NCI-H1694 treated with DMSO at 0.1 percent for 48 hours (cell line): ENCODE results near the gene NAA35.
"Not testable (repeated sequence)": the region's sequence is repeated elsewhere in the genome, so short reads cannot be mapped to it uniquely, and the experiment has no call there.

Experiments
- DNase-seq: peaks from one replicate; lab custom pipeline; 2025; lab: John Stamatoyannopoulos, UW

NAA35 gene

DNA sequence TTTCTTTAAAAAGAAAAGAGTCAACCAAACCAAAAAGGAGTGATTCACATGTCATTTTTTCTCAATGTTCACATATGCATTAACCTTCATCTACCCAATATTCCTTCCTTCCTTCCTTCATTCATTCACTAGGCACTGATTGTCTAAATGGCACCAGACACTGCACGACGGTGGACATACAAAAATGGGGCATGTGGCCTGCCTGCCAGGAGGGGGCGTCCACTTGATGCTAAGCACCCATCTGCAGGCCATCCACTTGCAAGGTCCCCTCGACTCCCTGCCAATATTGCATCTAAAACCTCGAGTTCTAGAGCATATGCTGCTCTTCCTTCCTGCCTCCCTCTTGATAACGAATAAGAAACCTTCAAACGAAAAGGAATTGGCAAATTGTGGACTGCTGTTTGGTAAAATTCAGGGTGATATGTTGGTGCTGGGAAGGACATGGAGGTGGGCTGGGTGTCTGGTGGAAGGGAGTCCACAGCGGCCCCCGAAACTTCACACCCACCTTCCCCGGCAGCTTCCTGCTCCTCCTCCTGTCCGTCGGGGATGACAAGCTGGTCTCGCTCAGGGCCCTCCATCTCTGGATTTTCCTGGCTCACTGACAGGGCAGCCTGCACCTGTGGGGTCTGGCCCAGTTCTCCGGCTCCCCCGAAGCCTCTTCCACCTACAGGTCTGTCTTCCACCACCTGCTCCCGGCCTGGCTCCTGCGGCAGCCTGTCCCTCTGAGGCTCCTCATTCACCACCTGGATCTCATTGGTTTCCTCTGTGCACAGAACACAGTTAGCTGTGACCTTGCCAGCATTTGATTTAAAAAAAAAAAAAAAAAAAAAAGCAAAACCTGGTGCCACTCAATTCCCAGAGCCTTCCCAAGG is 94.2 kb downstream of the NAA35 start:
- DNase-seq: peak; percentile 29

DNA sequence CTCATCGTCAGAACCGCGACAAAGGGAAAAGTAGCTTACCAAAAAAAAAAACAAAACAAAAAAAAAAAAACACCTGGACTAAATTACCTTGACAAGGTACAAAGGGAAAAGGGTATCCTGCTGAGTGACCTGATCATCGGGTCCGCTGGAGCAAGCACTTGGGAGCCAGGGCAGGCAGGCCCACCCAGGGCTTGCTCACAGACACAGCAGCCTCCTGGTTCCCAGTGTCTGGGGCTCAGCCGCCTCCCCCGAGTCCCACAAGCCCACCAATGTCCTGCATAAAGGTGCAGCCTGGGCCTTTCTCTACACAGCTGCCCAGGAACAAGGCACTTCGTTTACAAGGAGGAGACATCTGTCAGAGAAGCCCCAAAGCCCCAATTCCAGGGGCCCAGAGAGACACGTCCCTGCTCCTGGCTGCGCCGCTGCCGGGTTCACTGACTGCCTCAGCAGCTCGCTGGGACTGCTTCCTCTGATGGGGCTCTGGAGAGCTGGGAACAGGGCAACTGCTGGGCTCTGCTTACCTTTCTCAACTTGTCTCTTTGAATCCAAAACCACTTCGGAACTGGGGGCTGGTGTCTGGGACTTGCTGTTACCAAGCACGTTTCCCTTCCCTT is 95.0 kb downstream of the NAA35 start:
- no peak for DNase-seq

DNA sequence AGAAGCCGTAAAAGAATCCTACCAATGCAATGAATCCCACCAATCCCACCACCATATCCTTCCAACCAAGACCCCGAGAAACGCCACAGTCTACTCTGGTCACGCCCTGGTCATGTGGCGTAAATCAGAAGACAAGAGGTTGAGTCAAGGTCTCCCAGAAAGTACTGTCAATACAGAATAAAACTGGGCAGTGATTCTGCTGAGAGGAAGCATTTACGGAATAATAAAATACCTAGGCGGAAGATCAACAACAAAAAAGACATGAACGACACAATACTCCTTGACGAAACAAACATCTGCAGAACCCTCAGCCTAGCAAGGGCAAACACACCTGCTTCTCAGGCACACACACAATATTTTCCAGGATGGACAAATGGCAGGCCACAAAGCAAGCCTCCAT is 95.6 kb downstream of the NAA35 start:
- DNase-seq: no peak

- no peak for DNase-seq
Observed at GRCh38 chr9:86039991-86040860, 99.3 kb downstream of the NAA35 start.

- no peak for DNase-seq
Observed at GRCh38 chr9:86040861-86041155, 99.9 kb downstream of the NAA35 start.

GRCh38 chr9:86041311-86041741 is 100.4 kb downstream of the NAA35 start:
- DNase-seq: no peak

GRCh38 chr9:86042199-86042978 is 101.4 kb downstream of the NAA35 start:
- no peak for DNase-seq

DNA sequence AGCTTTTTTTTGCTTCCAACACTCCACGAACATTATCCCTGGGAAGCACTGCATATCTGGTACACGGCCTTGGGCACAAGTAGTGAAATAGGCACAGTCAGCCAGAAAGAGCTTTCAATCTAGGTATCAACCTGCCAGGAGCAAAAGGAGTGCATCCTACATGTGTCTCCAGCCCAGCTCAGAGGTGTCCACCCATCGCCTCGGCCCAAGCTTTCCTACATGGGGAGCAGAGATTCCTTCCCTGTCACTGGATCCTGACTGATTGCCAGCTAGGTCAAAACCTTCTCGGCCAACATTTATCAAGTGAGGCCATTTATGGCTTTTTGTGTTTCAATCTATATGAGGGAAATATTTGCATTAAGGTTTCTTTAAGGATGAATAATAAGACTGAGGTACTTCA is 102.6 kb downstream of the NAA35 start:
- no peak for DNase-seq

DNA sequence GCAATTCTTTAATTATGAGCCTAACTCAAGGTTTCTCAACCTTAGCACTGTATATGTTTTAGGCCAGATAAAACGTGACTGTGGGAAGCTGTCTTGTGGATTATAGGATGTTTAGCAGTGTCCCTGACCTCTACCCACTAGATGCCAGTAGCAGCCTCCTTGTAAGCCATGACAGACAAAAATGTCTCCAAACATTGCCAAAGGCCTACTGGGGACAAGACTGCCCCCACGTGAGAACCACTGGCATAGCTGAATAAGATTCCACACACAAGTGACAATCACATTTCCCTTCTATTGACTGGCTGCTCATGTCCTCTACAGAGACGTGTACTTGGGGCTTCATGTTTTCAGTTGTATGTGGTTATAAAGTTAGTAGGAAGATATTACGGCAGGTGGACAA is 103.1 kb downstream of the NAA35 start:
- DNase-seq: no peak

DNA sequence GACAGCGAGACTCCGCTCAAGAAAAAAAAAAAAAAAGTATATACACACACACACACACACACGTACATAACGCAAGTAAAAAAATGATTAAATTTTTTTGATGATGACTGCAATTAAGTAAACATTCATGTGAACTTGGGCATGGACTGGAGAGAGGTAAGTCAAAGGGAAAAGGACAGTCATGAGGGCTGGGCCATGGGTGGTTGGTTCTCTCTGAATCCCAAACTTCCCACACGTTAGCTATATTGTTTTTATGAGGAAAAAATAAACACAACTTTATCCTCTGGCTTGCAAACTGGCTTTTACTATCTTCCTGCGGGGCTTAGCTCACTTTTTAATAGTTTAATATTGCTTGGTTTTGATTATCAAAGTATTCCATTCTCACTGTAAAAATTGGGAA is 104.7 kb downstream of the NAA35 start:
- no peak for DNase-seq

DNA sequence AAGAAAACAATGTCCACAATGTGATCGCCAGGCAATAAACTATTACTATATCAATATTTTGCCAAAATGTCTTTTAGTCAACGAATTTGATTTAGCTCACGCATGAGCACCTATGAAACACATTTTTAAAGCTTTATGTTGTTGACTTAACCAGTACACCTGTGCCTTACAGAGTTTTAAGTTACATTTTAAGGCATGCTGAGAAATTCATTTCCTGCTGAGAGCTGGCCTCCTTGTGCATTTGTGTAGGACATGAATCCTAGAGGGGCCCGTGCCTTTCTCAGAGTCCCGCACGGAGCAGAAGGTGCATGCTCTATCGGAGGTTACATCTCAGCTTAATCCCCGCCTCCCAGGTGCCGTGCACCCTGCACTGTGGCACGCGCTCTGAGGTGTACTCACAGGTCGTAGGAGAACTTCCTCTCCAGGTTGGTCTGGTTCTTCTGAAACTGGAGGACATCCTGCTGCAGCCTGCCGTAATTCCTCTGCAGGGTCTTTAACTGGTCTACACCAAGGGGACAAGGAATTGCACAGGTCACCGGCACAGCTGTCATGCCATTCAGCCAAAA is 105.2 kb downstream of the NAA35 start:
- no peak for DNase-seq

GRCh38 chr9:86046930-86047341 is 106.0 kb downstream of the NAA35 start:
- no peak for DNase-seq

DNA sequence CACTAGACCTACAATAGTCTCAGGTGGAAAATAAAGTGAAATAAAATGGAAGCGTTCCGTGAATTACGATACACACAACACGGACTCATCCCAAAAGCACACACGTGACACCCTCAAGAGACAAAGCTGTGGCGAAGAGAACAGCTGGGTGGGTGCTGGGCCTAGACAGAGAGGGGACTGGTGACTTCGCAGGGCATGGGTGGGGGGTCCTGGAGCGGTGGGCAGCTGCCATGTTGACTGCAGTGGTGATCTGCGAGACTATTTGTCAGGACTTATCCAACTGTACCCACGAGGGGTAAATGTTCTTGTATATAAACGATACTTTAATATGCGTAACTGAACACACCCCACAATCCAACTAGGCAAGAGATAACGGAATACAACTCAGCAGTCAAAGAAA is 106.4 kb downstream of the NAA35 start:
- DNase-seq: no peak

DNA sequence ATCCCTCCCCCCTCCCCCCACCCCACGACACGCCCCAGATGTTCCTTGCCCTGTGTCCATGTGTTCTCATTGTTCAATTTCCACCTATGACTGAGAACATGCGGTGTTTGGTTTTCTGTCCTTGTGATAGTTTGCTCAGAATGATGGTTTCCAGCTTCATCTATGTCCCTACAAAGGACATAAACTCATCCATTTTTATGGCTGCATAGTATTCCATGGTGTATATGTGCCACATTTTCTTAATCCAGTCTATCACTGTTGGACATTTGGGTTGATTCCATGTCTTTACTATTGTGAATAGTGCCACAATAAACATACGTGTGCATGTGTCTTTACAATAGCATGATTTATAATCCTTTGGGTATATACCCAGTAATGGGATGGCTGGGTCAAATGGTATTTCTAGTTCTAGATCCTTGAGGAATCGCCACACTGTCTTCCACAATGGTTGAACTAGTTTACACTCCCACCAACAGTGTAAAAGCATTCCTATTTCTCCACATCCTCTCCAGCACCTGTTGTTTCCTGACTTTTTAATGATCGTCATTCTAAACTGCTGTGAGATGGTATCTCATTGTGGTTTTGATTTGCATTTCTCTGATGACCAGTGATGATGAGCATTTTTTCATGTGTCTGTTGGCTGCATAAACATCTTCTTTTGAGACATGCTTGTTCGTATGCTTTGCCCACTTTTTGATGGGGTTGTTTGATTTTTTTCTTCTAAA is 107.2 kb downstream of the NAA35 start:
- not testable (repeated sequence) for DNase-seq

DNA sequence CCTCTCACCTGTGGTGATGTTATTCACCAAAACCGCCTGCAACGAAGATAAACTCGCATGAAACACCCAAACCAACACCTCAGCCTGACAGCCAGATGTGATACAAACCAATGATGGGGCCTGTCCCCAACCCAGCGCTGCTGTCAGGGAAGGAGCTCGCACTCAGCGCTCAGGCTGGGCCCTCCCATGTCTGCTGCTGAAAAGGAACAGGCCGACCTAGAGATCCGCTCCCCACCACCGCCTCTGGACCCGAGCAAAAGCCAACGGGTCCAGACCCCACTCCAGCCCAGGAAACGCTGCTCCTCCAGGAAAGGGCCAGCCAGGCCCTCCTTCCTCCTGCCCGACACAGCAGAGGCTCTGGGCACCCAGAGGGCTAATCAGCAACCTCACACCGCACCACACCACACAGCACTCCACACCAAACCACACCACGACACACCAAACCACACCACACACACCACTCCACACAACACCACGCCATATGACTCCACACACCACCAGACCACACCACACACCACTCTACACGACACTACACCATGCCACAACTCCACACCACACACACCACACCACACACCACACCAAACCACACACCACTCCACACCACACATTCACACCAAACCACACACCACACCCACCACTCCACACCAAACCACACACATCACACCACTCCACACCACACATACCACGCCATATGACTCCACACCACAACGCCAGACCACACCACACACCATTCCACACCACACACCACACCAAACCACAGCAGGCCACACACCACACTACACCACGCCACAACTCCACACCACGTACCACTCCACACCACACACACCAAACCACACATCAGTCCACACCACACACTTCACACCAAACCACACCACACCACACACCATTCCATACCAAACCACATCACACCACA is 111.9 kb downstream of the NAA35 start:
- no peak for DNase-seq

GRCh38 chr9:86054695-86055094 is 113.7 kb downstream of the NAA35 start:
- DNase-seq: no peak

DNA sequence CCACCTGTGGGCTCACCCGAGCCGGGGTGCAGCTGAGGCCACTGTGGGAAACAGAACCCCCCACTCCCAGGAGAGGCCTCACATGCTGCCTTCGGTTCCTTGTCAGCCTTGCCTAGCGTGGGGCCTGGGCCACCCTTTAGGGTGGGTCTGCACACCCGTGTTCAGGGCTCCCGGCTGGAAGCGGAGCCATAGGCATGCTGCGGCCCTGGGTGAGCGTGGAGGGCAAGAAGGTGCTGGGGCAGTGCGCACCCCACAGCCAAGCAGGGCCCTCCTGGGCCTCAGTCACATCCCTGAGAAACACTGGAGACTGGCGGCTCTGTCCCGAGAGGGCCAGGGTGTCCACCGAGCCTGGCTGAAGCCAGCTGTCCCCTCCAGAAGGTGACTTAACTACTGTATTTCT is 116.5 kb downstream of the NAA35 start:
- DNase-seq: no peak

GRCh38 chr9:86061972-86062739 is 121.2 kb downstream of the NAA35 start:
- no peak for DNase-seq
